Large intestine (tissue), 3 donors: Measurements from ENCODE around the gene CFAP20DC. TPM values are rescaled to one million over a fixed set of nuclear protein-coding genes. Genes with fewer than 3 reads are reported as not detected.
"Not testable (repeated sequence)": the region's sequence is repeated elsewhere in the genome, so short reads cannot be mapped to it uniquely, and the experiment has no call there.

ENCODE experiments used
- DNase-seq, 2 donors: peaks; one replicate each; pipeline versions ENCODE4 v3.0.0 to v3.0.0-alpha.2; 2013
- H3K27ac ChIP-seq: one replicate; pipeline ENCODE4 v1.5.1; 2013; ENCODE audit warnings: low read length
- H3K27me3 ChIP-seq: 2 replicates; pipeline ENCODE4 v1.6.1; 2013; ENCODE audit warnings: low read length; ENCODE audit not compliant: control insufficient read depth, insufficient read depth
- H3K36me3 ChIP-seq: 2 replicates; pipeline ENCODE4 v1.6.1; 2013; ENCODE audit warnings: low read length; ENCODE audit not compliant: control insufficient read depth, insufficient read depth
- H3K4me1 ChIP-seq: one replicate; pipeline ENCODE4 v1.6.1; 2013; ENCODE audit warnings: low read length; ENCODE audit not compliant: control insufficient read depth, insufficient read depth
- H3K4me3 ChIP-seq: one replicate; pipeline ENCODE4 v1.5.1; 2013; ENCODE audit warnings: low read length
- H3K9me3 ChIP-seq: one replicate; pipeline ENCODE4 v1.6.1; 2013; ENCODE audit warnings: mild to moderate bottlenecking, low read depth, low read length, moderate library complexity; ENCODE audit not compliant: control insufficient read depth
- WGBS: methylation state at CpG from one replicate; pipeline ENCODE4 v1.1.5; 2013; ENCODE audit warnings: low lambda C conversion rate; ENCODE audit not compliant: insufficient coverage; 5-methylcytosine and 5-hydroxymethylcytosine counted together
- polyA plus RNA-seq: library from polyadenylated mRNA; unstranded; fragments of 120-200 nt; gene quantifications from one replicate; pipeline ENCODE4 v1.2.1, GENCODE V29; 2013

Gene CFAP20DC
- polyA plus RNA-seq, 1 donor: 0.82 TPM

DNA sequence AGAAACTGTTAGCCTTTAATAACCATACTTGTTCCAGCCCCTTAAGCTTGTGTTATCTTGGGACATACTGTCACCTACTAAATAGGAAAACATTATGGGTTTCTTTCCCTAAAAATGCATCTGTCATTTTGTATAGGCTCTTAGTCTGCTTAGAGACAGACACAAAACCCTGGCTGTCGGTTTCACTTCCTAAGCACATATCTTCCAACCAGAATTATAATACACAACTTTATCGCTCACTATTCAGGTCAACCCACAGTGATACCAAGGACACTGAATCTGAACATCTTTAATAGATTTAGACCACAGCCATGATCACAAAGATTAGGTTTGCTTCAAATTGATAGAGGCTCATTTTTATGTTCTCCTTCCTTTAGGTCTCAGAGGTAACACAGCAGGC is 111.8 kb downstream of the CFAP20DC start:
- Histone ChIP-seq H3K27ac (no peak overlapping the region), H3K9me3 (no peaks in the 10 kb centered on the region), H3K4me1 (no peaks in the 10 kb centered on the region), H3K27me3 (no peaks in the 10 kb centered on the region), H3K36me3 (no peaks in the 10 kb centered on the region), H3K4me3 (no peak overlapping the region)
- DNase-seq: no peak
- WGBS: 100% methylated on average over 1 of the region's 2 CpGs

DNA sequence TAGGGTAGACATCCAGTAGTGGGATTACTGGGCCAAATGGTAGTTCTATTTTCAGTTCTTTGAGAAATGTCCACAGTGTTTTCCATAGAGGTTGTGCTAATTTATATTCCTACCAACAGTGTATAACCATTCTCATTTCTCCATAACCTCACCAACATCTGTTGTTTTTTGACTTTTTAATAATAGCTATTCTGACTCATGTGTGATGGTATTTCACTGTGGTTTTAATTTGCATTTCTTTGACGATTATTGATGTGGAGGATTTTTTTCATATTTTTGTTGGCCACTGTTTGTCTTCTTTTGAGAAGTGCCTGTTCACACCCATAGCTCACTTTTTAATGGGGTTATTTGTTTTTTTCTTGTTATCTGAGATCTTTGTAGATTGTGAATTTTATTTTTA is 125.2 kb downstream of the CFAP20DC start:
- H3K4me3 ChIP-seq: no peak overlapping the region
- H3K27me3 ChIP-seq: no peaks in the 10 kb centered on the region
- no peak overlapping the region for H3K27ac ChIP-seq
- DNase-seq: no peak
- H3K36me3 ChIP-seq: no peaks in the 10 kb centered on the region
- WGBS: 100% methylated on average over 1 of the region's 1 CpG
- no peaks in the 10 kb centered on the region for H3K9me3 ChIP-seq
- H3K4me1 ChIP-seq: no peaks in the 10 kb centered on the region

- H3K9me3 ChIP-seq: no peaks in the 10 kb centered on the region
- peaks cover 10% of the 10 kb centered on the region for H3K27me3 ChIP-seq
- H3K27ac ChIP-seq: no peak overlapping the region
- no peaks in the 10 kb centered on the region for H3K36me3 ChIP-seq
- no peaks in the 10 kb centered on the region for H3K4me1 ChIP-seq
- no peak overlapping the region for H3K4me3 ChIP-seq
- DNase-seq: no peak
- no CpG with 5 or more reads among the region's 1 CpG for WGBS
Observed at GRCh38 chr3:58900386-58900785, 149.4 kb downstream of the CFAP20DC start.

GRCh38 chr3:58899953-58900298 is 149.9 kb downstream of the CFAP20DC start:
- H3K4me3 ChIP-seq: no peak overlapping the region
- H3K4me1 ChIP-seq: no peaks in the 10 kb centered on the region
- no peaks in the 10 kb centered on the region for H3K36me3 ChIP-seq
- no peak overlapping the region for H3K27ac ChIP-seq
- H3K9me3 ChIP-seq: no peaks in the 10 kb centered on the region
- 18% methylated on average over 2 of the region's 2 CpGs for WGBS
- H3K27me3 ChIP-seq: peaks cover 10% of the 10 kb centered on the region
- no peak for DNase-seq

- DNase-seq: peak; percentile 5 to 11
- Histone ChIP-seq H3K4me3 (no peak overlapping the region), H3K27me3 (peaks cover 10% of the 10 kb centered on the region), H3K36me3 (no peaks in the 10 kb centered on the region), H3K9me3 (no peaks in the 10 kb centered on the region), H3K27ac (no peak overlapping the region), H3K4me1 (no peaks in the 10 kb centered on the region)
- WGBS: 0% methylated on average over 1 of the region's 8 CpGs
Observed at GRCh38 chr3:58899159-58899952, 150.5 kb downstream of the CFAP20DC start.

DNA sequence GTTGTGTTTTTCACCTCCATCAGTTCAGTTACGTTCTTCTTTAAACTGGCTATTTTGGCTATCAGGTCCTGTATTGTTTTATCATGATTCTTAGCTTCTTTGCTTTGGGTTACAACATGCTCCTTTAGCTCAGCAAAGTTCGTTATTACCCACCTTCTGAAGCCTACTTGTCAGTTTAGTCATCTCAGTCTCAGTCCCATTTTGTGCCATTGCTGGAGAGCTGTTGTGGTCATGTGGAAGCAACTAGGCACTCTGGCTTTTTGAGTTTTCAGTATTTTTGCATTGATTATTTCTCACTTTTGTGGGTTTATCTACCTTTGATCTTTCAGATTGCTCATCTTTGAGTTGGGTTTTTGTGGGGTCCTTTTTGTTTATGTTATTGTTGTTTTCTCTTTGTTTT is 151.3 kb downstream of the CFAP20DC start:
- Histone ChIP-seq H3K9me3 (no peaks in the 10 kb centered on the region), H3K4me3 (no peak overlapping the region), H3K36me3 (no peaks in the 10 kb centered on the region), H3K27ac (no peak overlapping the region), H3K4me1 (no peaks in the 10 kb centered on the region), H3K27me3 (peaks cover 10% of the 10 kb centered on the region)
- 100% methylated on average over 1 of the region's 2 CpGs for WGBS
- DNase-seq: no peak

- no peak overlapping the region for H3K4me3 ChIP-seq
- WGBS: no CpG with 5 or more reads among the region's 4 CpGs
- no peaks in the 10 kb centered on the region for H3K36me3 ChIP-seq
- no peak overlapping the region for H3K27ac ChIP-seq
- no peak for DNase-seq
- no peaks in the 10 kb centered on the region for H3K9me3 ChIP-seq
- H3K4me1 ChIP-seq: no peaks in the 10 kb centered on the region
- H3K27me3 ChIP-seq: peaks cover 10% of the 10 kb centered on the region
Observed at GRCh38 chr3:58897646-58898045, 152.2 kb downstream of the CFAP20DC start.

GRCh38 chr3:58895678-58896077 is 154.1 kb downstream of the CFAP20DC start:
- H3K36me3 ChIP-seq, H3K27ac ChIP-seq, DNase-seq, H3K9me3 ChIP-seq, H3K4me3 ChIP-seq, H3K4me1 ChIP-seq, H3K27me3 ChIP-seq: not testable (repeated sequence)
- whole genome bisulfite sequencing: 93% methylated on average over 2 of the region's 5 CpGs

DNA sequence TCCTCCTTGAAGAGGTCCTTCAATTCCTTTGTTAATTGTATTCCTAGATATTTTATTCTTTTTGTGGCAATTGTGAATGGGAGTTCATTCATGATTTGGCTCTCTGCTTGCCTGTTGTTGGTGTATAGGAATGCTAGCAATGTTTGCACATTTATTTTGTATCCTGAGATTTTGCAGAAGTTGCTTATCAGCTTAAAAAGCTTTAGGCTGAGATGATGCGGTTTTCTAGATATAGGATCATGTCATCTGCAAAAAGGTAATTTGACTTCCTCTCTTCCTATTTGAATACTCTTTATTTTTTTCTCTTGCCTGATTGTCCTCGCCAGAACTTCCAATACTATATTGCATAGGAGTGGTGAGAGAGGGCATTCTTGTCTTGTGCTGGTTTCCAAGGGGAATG is 157.3 kb downstream of the CFAP20DC start:
- H3K27me3 ChIP-seq, H3K9me3 ChIP-seq, DNase-seq, H3K4me3 ChIP-seq, H3K4me1 ChIP-seq, H3K27ac ChIP-seq, H3K36me3 ChIP-seq: not testable (repeated sequence)
- 93% methylated on average over 2 of the region's 2 CpGs for WGBS

GRCh38 chr3:58888087-58888486 is 161.7 kb downstream of the CFAP20DC start:
- H3K36me3 ChIP-seq: no peaks in the 10 kb centered on the region
- H3K27me3 ChIP-seq: no peaks in the 10 kb centered on the region
- H3K9me3 ChIP-seq: peaks cover 3% of the 10 kb centered on the region
- no peak overlapping the region for H3K27ac ChIP-seq
- WGBS: 80% methylated on average over 2 of the region's 2 CpGs
- no peak overlapping the region for H3K4me3 ChIP-seq
- H3K4me1 ChIP-seq: no peaks in the 10 kb centered on the region
- no peak for DNase-seq

DNA sequence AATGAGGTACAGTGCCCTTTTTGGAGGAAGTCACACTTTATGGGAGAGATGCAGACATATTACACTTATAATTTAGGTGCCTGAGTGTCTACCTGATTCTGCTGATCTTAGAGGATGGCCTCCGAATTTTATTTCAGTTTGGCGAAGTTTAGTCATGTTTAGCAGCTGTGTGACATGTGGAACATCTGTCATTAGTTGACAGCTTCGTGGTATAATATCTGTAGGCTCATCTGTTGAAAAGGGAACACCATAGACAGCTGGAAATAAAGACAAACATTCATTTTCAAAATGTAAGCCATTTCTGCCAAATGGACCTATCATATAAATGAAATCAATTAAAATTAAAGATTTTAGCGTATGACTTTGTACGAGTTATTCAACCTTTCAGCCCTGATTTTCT is 165.4 kb downstream of the CFAP20DC start:
- Histone ChIP-seq H3K9me3 (no peaks in the 10 kb centered on the region), H3K27me3 (no peaks in the 10 kb centered on the region), H3K4me1 (no peaks in the 10 kb centered on the region), H3K27ac (no peak overlapping the region), H3K36me3 (no peaks in the 10 kb centered on the region), H3K4me3 (no peak overlapping the region)
- WGBS: 84% methylated on average over 4 of the region's 5 CpGs
- DNase-seq: no peak
